ENCODE data around the gene CHD9. TPM values are rescaled to one million over a fixed set of nuclear protein-coding genes. Genes with fewer than 3 reads are reported as not detected.
"Not testable (repeated sequence)": the region's sequence is repeated elsewhere in the genome, so short reads cannot be mapped to it uniquely, and the experiment has no call there.

Gene CHD9
- total RNA-seq, 3 donors from 2014 or later = 65.4 to 95.9 (median 86.6) TPM

GRCh38 chr16:53036066-53036465, 18.7 kb upstream of the CHD9 start:
- intact Hi-C loops (cut with DNase I, micrococcal nuclease) = no loop called here
- peaks cover under 1% of the 10 kb centered on the region for H3K4me1 ChIP-seq (ENCODE audit: low read depth)
- DNase-seq (no peak), ATAC-seq (no peak)
- no peaks in the 10 kb centered on the region for H3K36me3 ChIP-seq (ENCODE audit: low read depth)
- no peak overlapping the region for H3K4me3 ChIP-seq
- no peaks in the 10 kb centered on the region for H3K9me3 ChIP-seq
- TF ChIP-seq CTCF (IDR thresholded peaks at IDR 0.05) = no peak

- H3K36me3 ChIP-seq (ENCODE audit: low read depth); H3K4me1 ChIP-seq (ENCODE audit: low read depth); DNase-seq; ATAC-seq; H3K9me3 ChIP-seq; intact Hi-C loops (cut with DNase I, micrococcal nuclease); H3K4me3 ChIP-seq: not testable (repeated sequence)
Measured at GRCh38 chr16:53036711-53037110, 18.1 kb upstream of the CHD9 start.

- Histone ChIP-seq H3K9me3 (no peaks in the 10 kb centered on the region), H3K36me3 (ENCODE audit: low read depth) (no peaks in the 10 kb centered on the region), H3K4me1 (ENCODE audit: low read depth) (peaks cover 27% of the 10 kb centered on the region), H3K4me3 (no peak overlapping the region)
- DNase-seq (no peak), ATAC-seq (no peak)
- intact Hi-C loops (cut with DNase I, micrococcal nuclease) = loop anchor here in 1 of 2 donors (10.0 kb wide), 1 partner anchor 244 kb away; no protein-coding TSS in a partner anchor
- TF ChIP-seq CTCF (IDR thresholded peaks at IDR 0.05) = no peak
Measured at GRCh38 chr16:53040788-53041187, 14.0 kb upstream of the CHD9 start.

GRCh38 chr16:53041320-53042051, 13.3 kb upstream of the CHD9 start:
- H3K4me3 ChIP-seq = no peak overlapping the region
- DNase-seq (peak in 2 of 3 donors; percentile 59 to 63), ATAC-seq (peak; percentile 21)
- H3K4me1 ChIP-seq (ENCODE audit: low read depth) = peaks cover 34% of the 10 kb centered on the region
- no peaks in the 10 kb centered on the region for H3K36me3 ChIP-seq (ENCODE audit: low read depth)
- no peaks in the 10 kb centered on the region for H3K9me3 ChIP-seq
- TF ChIP-seq CTCF (IDR thresholded peaks at IDR 0.05) = no peak
- intact Hi-C loops (cut with DNase I, micrococcal nuclease) = loop anchor here in 1 of 2 donors (10.0 kb wide), 1 partner anchor 243 kb away; no protein-coding TSS in a partner anchor

- DNase-seq = no peak
- TF ChIP-seq CTCF (IDR thresholded peaks at IDR 0.05) = no peak
- no peaks in the 10 kb centered on the region for H3K9me3 ChIP-seq
- intact Hi-C loops (cut with DNase I, micrococcal nuclease) = loop anchor here in 1 of 2 donors (10.0 kb wide), 1 partner anchor 243 kb away; no protein-coding TSS in a partner anchor
- ATAC-seq = no peak
- no peaks in the 10 kb centered on the region for H3K36me3 ChIP-seq (ENCODE audit: low read depth)
- H3K4me3 ChIP-seq = no peak overlapping the region
- peaks cover 37% of the 10 kb centered on the region for H3K4me1 ChIP-seq (ENCODE audit: low read depth)
Measured at GRCh38 chr16:53042235-53042701, 12.5 kb upstream of the CHD9 start.

- H3K9me3 ChIP-seq = no peaks in the 10 kb centered on the region
- no peak for TF ChIP-seq CTCF (IDR thresholded peaks at IDR 0.05)
- peak in 1 of 3 donors; percentile 43 for DNase-seq
- ATAC-seq = peak; percentile 32
- peaks cover 40% of the 10 kb centered on the region for H3K4me1 ChIP-seq (ENCODE audit: low read depth)
- intact Hi-C loops (cut with DNase I, micrococcal nuclease) = loop anchor here in 1 of 2 donors (10.0 kb wide), 1 partner anchor 241 kb away; no protein-coding TSS in a partner anchor
- no peak overlapping the region for H3K4me3 ChIP-seq
- no peaks in the 10 kb centered on the region for H3K36me3 ChIP-seq (ENCODE audit: low read depth)
Measured at GRCh38 chr16:53043428-53043831, 11.4 kb upstream of the CHD9 start.

Data from mucosa of descending colon (tissue), 3 donors.